ENCODE results near the gene STRADA. TPM values are rescaled to one million over a fixed set of nuclear protein-coding genes. Genes with fewer than 3 reads are reported as not detected.

STRADA gene
- total and polyA plus RNA-seq, 8 donors: 28.1 to 87.5 (median 80.6) TPM

DNA sequence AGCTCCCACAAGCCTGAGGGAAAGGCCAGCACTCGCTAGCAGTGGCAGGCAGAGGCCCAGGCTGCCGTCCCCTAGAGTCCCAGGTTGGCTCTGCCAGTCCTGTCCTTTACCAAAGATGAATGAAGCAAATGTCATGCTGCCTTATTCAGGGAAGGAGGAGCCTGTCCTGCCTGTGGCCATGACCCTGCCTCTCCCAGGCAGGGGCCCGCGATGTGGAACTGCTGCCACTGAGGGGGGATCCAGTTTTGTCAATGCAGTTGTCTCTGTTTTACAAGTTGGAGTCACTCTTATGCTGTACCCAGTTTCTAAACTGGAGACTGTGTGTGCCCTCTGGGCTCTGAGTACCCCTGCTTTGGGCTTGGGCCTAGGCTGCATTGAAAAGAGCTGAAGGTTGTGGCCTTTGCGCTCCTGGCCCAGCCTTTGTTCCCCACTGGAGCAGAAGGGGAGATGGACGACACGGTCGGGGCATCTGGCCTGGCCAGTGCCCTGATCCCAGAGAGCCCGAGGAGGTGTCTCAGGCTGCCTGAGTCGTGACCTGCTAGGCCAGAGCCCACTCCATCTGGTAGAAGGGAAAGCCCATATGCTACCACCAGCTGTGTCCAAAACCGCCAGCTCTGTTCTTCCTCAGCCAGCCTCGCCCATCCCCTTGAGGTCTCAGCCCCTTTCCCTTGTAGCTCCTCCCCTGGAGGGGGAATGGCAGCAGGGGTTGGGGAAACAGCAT is 47.2 kb downstream of the STRADA start:
- ATAC-seq (no peak), DNase-seq (no peak)
- intact Hi-C loops (cut with DNase I): no loop called here
- Histone ChIP-seq H3K9me3 (no peaks in the 10 kb centered on the region), H3K36me3 (peaks cover 0 to 64% of the 10 kb centered on the region in 2 donors), H3K4me1 (peaks cover 3 to 33% of the 10 kb centered on the region in 2 donors), H3K4me3 (no peak overlapping the region), H3K27ac (no peak overlapping the region), H3K27me3 (no peaks in the 10 kb centered on the region)
- TF ChIP-seq, protein P1, sequence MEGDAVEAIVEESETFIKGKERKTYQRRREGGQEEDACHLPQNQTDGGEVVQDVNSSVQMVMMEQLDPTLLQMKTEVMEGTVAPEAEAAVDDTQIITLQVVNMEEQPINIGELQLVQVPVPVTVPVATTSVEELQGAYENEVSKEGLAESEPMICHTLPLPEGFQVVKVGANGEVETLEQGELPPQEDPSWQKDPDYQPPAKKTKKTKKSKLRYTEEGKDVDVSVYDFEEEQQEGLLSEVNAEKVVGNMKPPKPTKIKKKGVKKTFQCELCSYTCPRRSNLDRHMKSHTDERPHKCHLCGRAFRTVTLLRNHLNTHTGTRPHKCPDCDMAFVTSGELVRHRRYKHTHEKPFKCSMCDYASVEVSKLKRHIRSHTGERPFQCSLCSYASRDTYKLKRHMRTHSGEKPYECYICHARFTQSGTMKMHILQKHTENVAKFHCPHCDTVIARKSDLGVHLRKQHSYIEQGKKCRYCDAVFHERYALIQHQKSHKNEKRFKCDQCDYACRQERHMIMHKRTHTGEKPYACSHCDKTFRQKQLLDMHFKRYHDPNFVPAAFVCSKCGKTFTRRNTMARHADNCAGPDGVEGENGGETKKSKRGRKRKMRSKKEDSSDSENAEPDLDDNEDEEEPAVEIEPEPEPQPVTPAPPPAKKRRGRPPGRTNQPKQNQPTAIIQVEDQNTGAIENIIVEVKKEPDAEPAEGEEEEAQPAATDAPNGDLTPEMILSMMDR (IDR thresholded peaks at IDR 0.05): no peak

DNA sequence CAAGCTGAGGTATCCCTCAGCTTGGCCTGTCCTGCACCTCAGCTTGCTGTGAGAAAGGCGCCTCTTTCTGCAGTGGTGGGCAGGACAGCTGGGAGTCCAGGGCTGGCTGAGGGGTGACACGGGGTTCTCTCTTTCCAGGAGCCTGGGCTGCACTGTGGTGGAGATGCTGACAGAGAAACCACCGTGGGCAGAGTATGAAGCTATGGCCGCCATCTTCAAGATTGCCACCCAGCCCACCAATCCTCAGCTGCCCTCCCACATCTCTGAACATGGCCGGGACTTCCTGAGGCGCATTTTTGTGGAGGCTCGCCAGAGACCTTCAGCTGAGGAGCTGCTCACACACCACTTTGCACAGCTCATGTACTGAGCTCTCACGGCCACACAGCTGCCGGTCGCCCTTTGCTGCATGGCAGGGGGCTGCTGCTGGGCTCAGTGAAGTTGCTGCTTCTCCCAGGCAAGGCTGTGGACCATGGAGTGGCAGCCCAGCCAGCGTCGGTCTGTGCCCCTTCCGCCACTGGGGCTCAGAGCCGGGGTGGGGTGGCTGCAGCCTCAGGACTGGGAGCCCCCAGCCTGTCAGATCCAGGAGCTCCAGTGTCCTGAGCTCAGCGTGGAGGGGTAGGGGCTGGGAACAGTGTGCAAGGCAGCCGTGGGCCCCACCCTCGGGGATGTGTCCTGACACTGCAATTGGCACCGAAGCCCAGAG is 48.0 kb downstream of the STRADA start:
- Histone ChIP-seq H3K36me3 (peaks cover 0 to 72% of the 10 kb centered on the region in 2 donors), H3K4me1 (peaks cover 3 to 24% of the 10 kb centered on the region in 2 donors), H3K9me3 (no peaks in the 10 kb centered on the region), H3K27ac (no peak overlapping the region), H3K27me3 (no peaks in the 10 kb centered on the region), H3K4me3 (no peak overlapping the region)
- DNase-seq: peak in 1 of 4 donors; percentile 55
- ATAC-seq: no peak
- intact Hi-C loops (cut with DNase I): no loop called here
- TF ChIP-seq, protein P1 (IDR thresholded peaks at IDR 0.05): no peak

DNA sequence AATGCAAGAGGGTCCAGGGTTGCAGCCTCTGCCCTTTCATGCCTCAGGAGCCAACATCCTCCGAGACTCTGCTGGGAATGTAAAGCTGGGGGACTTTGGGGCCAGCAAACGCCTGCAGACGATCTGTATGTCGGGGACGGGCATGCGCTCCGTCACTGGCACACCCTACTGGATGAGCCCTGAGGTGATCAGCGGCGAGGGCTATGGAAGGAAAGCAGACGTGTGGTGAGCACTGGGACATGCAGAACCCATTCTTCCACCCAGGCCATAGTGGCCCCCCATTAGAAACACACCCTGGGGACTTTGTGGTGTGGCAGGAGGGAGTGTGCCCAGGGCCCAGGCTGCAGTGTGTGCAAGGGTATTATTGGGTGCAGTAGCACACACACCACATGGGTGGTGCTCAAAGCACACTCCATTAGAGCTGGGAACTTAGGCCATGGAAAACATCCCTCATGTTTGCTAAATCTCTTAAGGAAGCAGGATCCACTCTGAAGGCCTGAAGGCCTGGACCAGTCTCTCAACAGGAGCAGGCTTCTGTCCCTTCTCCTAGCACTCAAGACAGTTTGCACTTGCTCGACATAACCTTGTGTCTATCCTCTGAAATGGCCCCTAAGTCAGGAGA is 49.3 kb downstream of the STRADA start:
- peaks cover 0 to 84% of the 10 kb centered on the region in 2 donors for H3K36me3 ChIP-seq
- intact Hi-C loops (cut with DNase I): no loop called here
- no peak overlapping the region for H3K27ac ChIP-seq
- no peaks in the 10 kb centered on the region for H3K9me3 ChIP-seq
- peaks cover 0 to 12% of the 10 kb centered on the region in 2 donors for H3K4me1 ChIP-seq
- DNase-seq: no peak
- ATAC-seq: no peak
- no peak overlapping the region for H3K4me3 ChIP-seq
- no peaks in the 10 kb centered on the region for H3K27me3 ChIP-seq
- TF ChIP-seq, protein P1 (IDR thresholded peaks at IDR 0.05): no peak

DNA sequence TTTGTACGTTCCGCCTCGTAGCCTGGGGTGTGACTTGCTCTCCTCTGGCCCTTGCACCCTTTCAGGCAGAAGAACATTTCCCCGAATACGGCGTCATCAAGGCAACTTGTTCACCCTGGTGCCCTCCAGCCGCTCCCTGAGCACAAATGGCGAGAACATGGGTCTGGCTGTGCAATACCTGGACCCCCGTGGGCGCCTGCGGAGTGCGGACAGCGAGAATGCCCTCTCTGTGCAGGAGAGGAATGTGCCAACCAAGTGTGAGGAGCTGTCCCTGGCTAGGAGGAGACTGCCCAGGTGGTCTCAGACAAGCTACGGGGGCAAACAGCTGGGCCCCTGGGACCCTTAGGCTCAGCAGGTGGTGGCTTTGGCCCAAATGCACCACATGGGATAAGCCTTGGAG is 52.1 kb downstream of the STRADA start:
- intact Hi-C loops (cut with DNase I): no loop called here
- TF ChIP-seq, protein P1 (IDR thresholded peaks at IDR 0.05): no peak
- H3K27me3 ChIP-seq: no peaks in the 10 kb centered on the region

More for the DNA sequence above, 52.1 kb downstream of the STRADA start:
- Histone ChIP-seq H3K36me3 (peaks cover 0 to 97% of the 10 kb centered on the region in 2 donors), H3K9me3 (no peaks in the 10 kb centered on the region), H3K27ac (no peak overlapping the region), H3K4me3 (no peak overlapping the region), H3K4me1 (peaks cover 0 to 7% of the 10 kb centered on the region in 2 donors)
- no peak for DNase-seq
- no peak for ATAC-seq

Data from left lung (tissue), 10 donors.